ENCODE data around the gene ITGBL1. TPM values are rescaled to one million over a fixed set of nuclear protein-coding genes. Genes with fewer than 3 reads are reported as not detected.
A peak's percentile ranks its signal among the peaks of the same experiment; 100 is the strongest.

ITGBL1 gene
- total RNA-seq, 6 experiments from 2014 or later: 0.64 to 3.8 (median 1.6) TPM

DNA sequence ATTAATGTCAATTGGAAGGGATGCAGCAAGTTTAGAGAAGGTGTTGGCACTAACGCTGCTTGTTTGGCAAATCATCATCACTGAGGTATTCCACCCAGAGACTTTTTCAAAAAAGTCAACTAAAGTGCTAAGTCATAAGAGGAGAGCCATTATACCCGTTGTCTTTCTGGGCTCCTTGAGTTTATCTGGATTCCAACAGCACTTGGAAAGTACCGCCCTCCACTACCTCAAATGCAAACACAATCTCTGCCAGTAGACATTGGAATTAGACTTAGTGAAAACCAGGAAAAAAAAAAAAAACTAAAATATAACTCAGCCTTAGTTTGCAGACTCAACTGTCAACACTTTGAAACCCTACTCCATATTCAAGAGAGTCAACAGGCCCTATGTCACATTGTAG lies 266.0 kb downstream of the ITGBL1 start:
- no peaks in the 10 kb centered on the region for H3K27me3 ChIP-seq
- no peaks in the 10 kb centered on the region for H3K9me3 ChIP-seq
- no peaks in the 10 kb centered on the region for H3K36me3 ChIP-seq
- DNase-seq (no peak), ATAC-seq (no peak)
- intact Hi-C loops (cut with DNase I): no loop called here
- no peaks in the 10 kb centered on the region for H3K4me1 ChIP-seq
- H3K4me3 ChIP-seq: no peak overlapping the region
- WGBS (ENCODE audit: insufficient coverage, low coverage, low lambda C conversion rate, missing lambda C conversion rate): 54% methylated on average over 3 of the region's 3 CpGs
- H3K27ac ChIP-seq: no peak overlapping the region
- TF ChIP-seq POLR2A (IDR thresholded peaks at IDR 0.05): no peak
- TF ChIP-seq, protein P1, sequence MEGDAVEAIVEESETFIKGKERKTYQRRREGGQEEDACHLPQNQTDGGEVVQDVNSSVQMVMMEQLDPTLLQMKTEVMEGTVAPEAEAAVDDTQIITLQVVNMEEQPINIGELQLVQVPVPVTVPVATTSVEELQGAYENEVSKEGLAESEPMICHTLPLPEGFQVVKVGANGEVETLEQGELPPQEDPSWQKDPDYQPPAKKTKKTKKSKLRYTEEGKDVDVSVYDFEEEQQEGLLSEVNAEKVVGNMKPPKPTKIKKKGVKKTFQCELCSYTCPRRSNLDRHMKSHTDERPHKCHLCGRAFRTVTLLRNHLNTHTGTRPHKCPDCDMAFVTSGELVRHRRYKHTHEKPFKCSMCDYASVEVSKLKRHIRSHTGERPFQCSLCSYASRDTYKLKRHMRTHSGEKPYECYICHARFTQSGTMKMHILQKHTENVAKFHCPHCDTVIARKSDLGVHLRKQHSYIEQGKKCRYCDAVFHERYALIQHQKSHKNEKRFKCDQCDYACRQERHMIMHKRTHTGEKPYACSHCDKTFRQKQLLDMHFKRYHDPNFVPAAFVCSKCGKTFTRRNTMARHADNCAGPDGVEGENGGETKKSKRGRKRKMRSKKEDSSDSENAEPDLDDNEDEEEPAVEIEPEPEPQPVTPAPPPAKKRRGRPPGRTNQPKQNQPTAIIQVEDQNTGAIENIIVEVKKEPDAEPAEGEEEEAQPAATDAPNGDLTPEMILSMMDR (IDR thresholded peaks at IDR 0.05): no peak

DNA sequence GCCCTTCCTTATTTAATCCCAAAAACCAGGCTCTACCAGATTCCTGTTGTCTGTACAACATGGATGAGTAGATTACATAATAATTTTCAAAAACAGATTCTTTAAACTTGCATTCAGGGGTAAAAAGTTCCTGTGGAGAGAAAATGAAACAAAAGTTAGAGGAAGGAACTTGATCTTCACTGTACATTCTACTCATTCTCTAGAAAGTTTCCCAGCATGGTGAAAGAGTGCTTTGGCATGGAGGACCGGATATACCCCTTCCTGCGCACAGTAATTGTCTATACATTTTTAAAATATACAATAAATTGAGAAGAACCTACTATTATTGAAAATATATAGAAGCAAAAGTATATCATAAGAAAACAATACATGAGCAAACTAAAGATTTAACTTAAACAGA lies 274.2 kb downstream of the ITGBL1 start:
- DNase-seq (no peak), ATAC-seq (no peak)
- no peaks in the 10 kb centered on the region for H3K9me3 ChIP-seq
- intact Hi-C loops (cut with DNase I): no loop called here
- 74% methylated on average over 2 of the region's 2 CpGs for WGBS (ENCODE audit: insufficient coverage, low coverage, low lambda C conversion rate, missing lambda C conversion rate)
- peaks cover 0 to 3% (median 0%) of the 10 kb centered on the region in 4 donors for H3K4me1 ChIP-seq
- H3K27me3 ChIP-seq: no peaks in the 10 kb centered on the region
- no peak overlapping the region for H3K27ac ChIP-seq
- TF ChIP-seq, protein P1 (IDR thresholded peaks at IDR 0.05): no peak
- no peak for TF ChIP-seq POLR2A (IDR thresholded peaks at IDR 0.05)
- no peak overlapping the region for H3K4me3 ChIP-seq
- H3K36me3 ChIP-seq: no peaks in the 10 kb centered on the region

DNA sequence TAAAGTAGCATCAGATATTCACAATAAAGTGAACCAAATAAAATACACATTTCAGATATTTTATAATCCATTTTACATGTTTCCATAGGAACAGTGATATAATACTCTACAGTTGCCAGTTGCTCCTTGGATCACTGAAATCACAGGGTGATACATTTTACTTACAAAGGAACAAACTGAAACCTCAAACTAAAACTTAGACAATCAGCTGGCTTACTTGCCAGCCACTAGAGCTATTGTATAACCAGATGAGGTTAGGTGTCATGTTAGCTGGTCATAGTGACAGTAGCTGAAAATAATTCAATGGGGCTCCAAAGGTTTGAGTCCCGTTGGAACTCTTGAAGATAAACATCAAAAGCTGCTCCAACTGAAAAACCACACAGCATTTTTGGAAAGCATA lies 274.6 kb downstream of the ITGBL1 start:
- H3K4me3 ChIP-seq: no peak overlapping the region
- WGBS (ENCODE audit: insufficient coverage, low coverage, low lambda C conversion rate, missing lambda C conversion rate): 7% methylated on average over 1 of the region's 1 CpG
- H3K9me3 ChIP-seq: no peaks in the 10 kb centered on the region
- TF ChIP-seq, protein P1 (IDR thresholded peaks at IDR 0.05): no peak
- TF ChIP-seq POLR2A (IDR thresholded peaks at IDR 0.05): no peak
- H3K36me3 ChIP-seq: no peaks in the 10 kb centered on the region
- peaks cover 0 to 3% (median 0%) of the 10 kb centered on the region in 4 donors for H3K4me1 ChIP-seq
- peak; percentile 60 to 79 (median 66) for ATAC-seq
- H3K27ac ChIP-seq: no peak overlapping the region
- no peaks in the 10 kb centered on the region for H3K27me3 ChIP-seq
- intact Hi-C loops (cut with DNase I): no loop called here
- no peak for DNase-seq

DNA sequence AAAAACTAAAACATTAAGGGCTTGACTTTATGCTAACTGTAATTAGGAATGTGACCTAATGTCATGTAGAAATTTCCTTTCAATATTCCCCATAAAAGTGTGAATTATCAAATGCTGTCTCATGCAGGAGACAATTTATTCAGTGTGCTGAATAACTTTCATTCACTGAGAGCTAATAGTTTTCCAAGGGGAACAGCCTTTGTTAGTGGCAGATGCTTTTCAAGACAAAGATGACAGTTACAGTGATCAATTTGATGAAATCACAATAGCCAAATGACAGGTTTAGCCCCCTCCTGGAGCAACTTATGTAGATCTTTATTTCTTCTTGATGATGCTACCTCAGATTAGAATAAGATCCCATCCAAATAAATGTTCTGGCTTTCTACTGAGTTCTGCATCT lies 275.5 kb downstream of the ITGBL1 start:
- TF ChIP-seq, protein P1 (IDR thresholded peaks at IDR 0.05): no peak
- no peak for TF ChIP-seq POLR2A (IDR thresholded peaks at IDR 0.05)
- ATAC-seq (no peak), DNase-seq (no peak)
- Histone ChIP-seq H3K4me1 (peaks cover 0 to 3% (median 0%) of the 10 kb centered on the region in 4 donors), H3K36me3 (no peaks in the 10 kb centered on the region), H3K9me3 (no peaks in the 10 kb centered on the region), H3K27ac (no peak overlapping the region), H3K4me3 (no peak overlapping the region), H3K27me3 (no peaks in the 10 kb centered on the region)
- intact Hi-C loops (cut with DNase I): no loop called here

DNA sequence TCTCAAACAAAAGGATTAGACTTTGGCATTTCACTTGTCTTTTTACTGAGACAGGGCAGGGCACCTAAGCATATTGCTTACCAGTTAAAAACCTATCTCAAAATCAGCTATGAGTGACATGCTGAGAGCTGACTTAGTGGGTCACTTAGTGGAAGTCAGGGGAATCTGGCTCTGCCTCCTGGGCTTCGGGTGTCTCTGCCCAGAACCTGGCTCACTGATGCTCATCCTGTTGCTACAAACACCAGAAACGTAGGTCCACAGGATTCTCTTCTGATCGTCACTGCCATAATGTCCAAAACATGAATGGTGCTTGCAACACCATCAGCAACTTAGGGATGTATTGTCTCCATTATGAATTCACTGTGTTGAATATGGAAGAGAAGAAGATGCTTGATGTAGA lies 276.1 kb downstream of the ITGBL1 start:
- no CpG with 5 or more reads among the region's 3 CpGs for WGBS (ENCODE audit: insufficient coverage, low coverage, low lambda C conversion rate, missing lambda C conversion rate)

More for the DNA sequence above, 276.1 kb downstream of the ITGBL1 start:
- Histone ChIP-seq H3K9me3 (no peaks in the 10 kb centered on the region), H3K4me1 (peaks cover 0 to 3% (median 0%) of the 10 kb centered on the region in 4 donors), H3K4me3 (no peak overlapping the region), H3K27ac (no peak overlapping the region), H3K27me3 (no peaks in the 10 kb centered on the region), H3K36me3 (no peaks in the 10 kb centered on the region)
- intact Hi-C loops (cut with DNase I): no loop called here
- TF ChIP-seq, protein P1 (IDR thresholded peaks at IDR 0.05): no peak
- TF ChIP-seq POLR2A (IDR thresholded peaks at IDR 0.05): no peak
- no peak for ATAC-seq
- DNase-seq: no peak
